ENCODE data around the gene UCHL3. TPM values are rescaled to one million over a fixed set of nuclear protein-coding genes. Genes with fewer than 3 reads are reported as not detected.
A peak's percentile ranks its signal among the peaks of the same experiment; 100 is the strongest.

UCHL3 gene
- total and polyA plus RNA-seq, 9 of the 15 experiments (the other 6 are each of a cell fraction or from before 2014, with no cell fraction given), result 42.2 to 112 (median 85.4) TPM

DNA sequence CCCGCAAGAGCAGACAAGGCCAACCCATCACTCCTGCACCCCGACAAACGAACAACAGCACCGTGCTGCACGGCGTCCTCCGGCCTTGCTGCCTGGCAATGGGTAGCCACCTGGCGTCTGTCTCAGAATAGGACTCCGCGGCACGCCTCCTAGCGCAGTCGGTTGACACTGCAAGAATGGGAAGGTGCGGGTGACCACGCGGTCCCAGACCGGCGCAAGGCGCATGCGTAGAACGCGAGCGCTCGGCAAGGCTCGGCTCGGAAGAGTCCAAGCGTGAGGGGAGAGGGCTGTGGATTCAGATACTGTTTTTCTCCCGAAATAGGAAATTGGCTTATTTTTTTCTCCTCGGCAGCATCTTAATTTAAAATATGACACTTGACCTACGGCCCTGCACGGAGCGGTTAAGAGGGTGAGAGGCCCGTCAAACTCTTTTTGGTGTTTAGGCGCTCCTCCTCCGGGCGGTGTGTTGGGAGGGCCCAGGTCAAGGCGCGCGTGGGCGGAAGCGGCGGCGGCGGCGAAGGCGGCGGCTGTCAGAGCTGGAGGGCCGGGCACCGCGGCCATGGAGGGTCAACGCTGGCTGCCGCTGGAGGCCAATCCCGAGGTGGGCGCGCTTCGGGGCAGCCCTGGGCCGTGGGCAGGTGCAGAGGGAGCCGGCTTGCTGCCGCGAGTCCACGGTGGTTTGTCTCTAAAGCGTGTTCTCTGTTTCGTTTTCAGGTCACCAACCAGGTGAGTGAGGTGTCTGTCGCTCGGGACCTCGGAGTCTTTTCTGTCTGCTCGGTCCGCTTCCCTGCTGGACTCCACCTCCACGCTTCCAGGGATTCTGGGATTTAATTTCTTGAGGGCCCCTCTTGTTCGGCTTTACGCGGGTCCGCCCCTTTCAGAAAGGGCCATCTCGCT lies at the start of gene UCHL3 (continued):
- TF ChIP-seq, protein P1, sequence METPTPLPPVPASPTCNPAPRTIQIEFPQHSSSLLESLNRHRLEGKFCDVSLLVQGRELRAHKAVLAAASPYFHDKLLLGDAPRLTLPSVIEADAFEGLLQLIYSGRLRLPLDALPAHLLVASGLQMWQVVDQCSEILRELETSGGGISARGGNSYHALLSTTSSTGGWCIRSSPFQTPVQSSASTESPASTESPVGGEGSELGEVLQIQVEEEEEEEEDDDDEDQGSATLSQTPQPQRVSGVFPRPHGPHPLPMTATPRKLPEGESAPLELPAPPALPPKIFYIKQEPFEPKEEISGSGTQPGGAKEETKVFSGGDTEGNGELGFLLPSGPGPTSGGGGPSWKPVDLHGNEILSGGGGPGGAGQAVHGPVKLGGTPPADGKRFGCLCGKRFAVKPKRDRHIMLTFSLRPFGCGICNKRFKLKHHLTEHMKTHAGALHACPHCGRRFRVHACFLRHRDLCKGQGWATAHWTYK (CRISPR knock-in tag; IDR thresholded peaks at IDR 0.05), result no peak
- TF ChIP-seq HLTF (IDR thresholded peaks at IDR 0.05) (no peak), HIVEP1 (CRISPR knock-in tag; IDR thresholded peaks at IDR 0.05) (no peak), NCOA2 (IDR thresholded peaks at IDR 0.05; ENCODE audit: partially characterized antibody in 2 of 2) (no peak), KDM4B (IDR thresholded peaks at IDR 0.05; ENCODE audit: borderline replicate concordance in 2 of 2, low read depth in 1 of 2) (no peak), SREBF1 (IDR thresholded peaks at IDR 0.05; ENCODE audit: borderline replicate concordance, low read depth, low read length) (no peak; the same call in 1 of the 2 replicates), HNRNPUL1 (IDR thresholded peaks at IDR 0.05; ENCODE audit: low read length) (no peak)
- TF ChIP-seq, protein P2, sequence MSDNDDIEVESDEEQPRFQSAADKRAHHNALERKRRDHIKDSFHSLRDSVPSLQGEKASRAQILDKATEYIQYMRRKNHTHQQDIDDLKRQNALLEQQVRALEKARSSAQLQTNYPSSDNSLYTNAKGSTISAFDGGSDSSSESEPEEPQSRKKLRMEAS (CRISPR knock-in tag; IDR thresholded peaks at IDR 0.05), result peak; percentile 94
- TF ChIP-seq, protein P3, sequence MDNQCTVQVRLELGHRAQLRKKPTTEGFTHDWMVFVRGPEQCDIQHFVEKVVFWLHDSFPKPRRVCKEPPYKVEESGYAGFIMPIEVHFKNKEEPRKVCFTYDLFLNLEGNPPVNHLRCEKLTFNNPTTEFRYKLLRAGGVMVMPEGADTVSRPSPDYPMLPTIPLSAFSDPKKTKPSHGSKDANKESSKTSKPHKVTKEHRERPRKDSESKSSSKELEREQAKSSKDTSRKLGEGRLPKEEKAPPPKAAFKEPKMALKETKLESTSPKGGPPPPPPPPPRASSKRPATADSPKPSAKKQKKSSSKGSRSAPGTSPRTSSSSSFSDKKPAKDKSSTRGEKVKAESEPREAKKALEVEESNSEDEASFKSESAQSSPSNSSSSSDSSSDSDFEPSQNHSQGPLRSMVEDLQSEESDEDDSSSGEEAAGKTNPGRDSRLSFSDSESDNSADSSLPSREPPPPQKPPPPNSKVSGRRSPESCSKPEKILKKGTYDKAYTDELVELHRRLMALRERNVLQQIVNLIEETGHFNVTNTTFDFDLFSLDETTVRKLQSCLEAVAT (IDR thresholded peaks at IDR 0.05), result no peak
- TF ChIP-seq, protein P4, sequence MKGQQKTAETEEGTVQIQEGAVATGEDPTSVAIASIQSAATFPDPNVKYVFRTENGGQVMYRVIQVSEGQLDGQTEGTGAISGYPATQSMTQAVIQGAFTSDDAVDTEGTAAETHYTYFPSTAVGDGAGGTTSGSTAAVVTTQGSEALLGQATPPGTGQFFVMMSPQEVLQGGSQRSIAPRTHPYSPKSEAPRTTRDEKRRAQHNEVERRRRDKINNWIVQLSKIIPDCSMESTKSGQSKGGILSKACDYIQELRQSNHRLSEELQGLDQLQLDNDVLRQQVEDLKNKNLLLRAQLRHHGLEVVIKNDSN (CRISPR knock-in tag; IDR thresholded peaks at IDR 0.05), result peak; percentile 47; the same call in 1 of the 2 replicates
- TF ChIP-seq, protein P5, sequence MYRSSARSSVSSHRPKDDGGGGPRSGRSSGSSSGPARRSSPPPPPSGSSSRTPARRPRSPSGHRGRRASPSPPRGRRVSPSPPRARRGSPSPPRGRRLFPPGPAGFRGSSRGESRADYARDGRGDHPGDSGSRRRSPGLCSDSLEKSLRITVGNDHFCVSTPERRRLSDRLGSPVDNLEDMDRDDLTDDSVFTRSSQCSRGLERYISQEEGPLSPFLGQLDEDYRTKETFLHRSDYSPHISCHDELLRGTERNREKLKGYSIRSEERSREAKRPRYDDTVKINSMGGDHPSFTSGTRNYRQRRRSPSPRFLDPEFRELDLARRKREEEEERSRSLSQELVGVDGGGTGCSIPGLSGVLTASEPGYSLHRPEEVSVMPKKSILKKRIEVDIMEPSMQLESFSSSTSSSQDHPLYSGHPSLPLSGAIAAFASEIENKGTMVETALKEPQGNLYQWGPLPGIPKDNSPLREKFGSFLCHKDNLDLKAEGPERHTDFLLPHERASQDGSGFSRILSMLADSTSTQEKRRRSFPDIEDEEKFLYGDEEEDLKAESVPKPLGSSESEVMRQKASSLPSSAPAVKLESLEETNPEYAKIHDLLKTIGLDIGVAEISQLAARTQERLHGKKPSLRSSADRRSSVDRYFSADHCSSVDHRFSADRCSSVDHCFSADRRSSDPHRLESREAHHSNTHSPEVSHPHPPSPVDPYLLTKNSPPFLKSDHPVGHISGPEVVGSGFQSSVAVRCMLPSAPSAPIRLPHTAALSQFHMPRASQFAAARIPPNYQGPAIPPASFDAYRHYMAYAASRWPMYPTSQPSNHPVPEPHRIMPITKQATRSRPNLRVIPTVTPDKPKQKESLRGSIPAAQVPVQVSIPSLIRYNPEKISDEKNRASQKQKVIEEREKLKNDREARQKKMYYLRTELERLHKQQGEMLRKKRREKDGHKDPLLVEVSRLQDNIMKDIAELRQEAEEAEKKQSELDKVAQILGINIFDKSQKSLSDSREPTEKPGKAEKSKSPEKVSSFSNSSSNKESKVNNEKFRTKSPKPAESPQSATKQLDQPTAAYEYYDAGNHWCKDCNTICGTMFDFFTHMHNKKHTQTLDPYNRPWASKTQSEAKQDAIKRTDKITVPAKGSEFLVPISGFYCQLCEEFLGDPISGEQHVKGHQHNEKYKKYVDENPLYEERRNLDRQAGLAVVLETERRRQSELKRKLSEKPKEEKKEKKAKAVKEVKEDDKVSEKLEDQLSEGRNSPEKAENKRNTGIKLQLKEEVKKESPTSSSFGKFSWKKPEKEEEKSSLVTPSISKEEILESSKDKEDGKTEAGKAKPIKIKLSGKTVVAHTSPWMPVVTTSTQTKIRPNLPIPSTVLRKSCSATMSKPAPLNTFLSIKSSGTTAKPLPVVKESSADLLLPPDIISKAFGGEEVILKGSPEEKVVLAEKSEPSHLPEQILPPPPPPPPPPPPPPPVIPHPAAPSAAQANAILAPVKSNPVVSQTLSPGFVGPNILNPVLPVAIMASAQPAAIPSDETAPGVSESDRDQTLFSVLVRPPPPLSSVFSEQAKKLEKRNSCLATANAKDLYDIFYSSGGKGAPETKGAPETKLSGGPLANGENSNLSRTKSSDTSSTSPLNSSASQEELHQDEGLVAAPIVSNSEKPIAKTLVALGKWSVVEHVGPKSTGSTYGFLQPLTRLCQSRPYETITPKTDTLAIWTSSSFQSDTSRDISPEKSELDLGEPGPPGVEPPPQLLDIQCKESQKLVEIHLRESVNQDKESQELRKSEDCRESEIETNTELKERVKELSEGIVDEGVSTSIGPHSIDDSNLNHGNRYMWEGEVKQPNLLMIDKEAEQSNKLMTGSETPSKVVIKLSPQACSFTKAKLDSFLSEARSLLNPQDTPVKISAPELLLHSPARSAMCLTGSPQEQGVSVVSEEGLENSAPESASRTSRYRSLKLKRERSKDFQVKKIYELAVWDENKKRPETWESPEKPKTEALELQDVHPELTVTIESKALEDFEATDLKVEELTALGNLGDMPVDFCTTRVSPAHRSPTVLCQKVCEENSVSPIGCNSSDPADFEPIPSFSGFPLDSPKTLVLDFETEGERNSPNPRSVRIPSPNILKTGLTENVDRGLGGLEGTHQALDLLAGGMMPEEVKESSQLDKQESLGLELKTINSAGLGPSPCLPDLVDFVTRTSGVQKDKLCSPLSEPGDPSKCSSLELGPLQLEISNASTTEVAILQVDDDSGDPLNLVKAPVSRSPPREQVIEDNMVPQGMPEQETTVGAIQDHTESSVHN (IDR thresholded peaks at IDR 0.05; ENCODE audit: borderline replicate concordance in 1 of 2, low read depth in 1 of 2), result no peak

Data from K562 (cell line).